GM18519 (cell line): ENCODE results near the gene TNFRSF19.
"Not testable (repeated sequence)": the region's sequence is repeated elsewhere in the genome, so short reads cannot be mapped to it uniquely, and the experiment has no call there.

Experiments
- ATAC-seq: cut with Tn5 transposase; IDR thresholded peaks from one replicate; pipeline ENCODE4 v1.9.1; 2021; ENCODE audit warnings: mild to moderate bottlenecking, moderate library complexity; ENCODE audit not compliant: unreplicated experiment, low FRiP score

Gene TNFRSF19

GRCh38 chr13:23567906-23568460 lies 2.2 kb upstream of the TNFRSF19 start:
- ATAC-seq, result no peak

DNA sequence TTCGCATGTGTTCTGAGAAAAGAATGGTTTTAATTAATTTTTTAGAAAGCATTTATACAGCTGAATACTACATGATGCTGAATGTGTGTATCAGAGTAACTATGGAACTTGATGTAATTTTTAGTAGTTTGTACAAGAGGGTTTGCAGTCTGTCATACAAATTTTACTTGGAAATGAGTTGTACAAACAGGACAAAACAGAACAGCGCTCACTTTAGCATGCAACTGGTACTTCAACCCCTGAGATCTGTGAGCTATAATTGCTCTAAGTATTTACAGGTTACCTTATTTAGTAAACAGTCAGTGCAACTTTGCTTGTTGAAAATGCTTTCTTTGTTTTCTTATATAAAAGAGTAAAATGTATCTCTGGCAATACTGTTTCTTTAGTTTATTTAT lies 706 bp downstream of the TNFRSF19 start:
- no peak for ATAC-seq

GRCh38 chr13:23571431-23571830 lies 1.2 kb downstream of the TNFRSF19 start:
- ATAC-seq, result no peak

- ATAC-seq, result no peak
Observed at GRCh38 chr13:23572836-23573235, 2.6 kb downstream of the TNFRSF19 start.

DNA sequence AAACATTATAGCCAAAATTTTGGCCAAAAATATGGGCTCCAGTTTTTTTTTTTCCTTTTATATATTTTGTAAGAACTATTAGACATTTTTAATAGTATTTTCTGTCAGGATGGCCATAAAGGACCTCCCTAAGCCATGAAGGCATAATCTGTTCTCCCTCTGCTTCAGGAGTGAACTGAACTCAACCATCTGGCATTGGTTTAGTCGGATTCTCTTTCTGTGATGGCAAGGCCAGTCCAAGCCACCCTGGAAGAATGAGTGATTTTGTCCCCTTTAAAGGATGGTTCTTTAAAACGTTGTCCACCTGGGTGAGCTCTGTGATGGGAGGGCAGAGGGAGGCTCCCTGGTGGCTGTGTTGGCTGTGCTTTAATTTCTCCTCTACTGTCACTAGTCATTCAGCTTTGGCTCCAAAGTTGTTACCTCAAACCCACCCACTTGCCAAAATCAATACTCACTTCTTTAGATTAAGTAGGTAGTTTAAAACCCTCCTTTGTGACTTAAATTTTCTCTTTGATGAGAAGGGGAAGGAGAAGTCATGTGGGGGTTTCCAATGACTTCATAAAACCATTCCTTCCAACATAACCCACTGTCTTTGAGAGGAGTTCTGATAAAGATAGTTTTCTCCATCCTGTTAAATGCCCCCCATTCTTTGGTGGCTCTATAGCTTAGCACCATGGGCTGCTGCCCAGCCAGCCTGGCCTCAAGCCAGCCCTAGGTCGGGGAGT lies 4.4 kb downstream of the TNFRSF19 start:
- no peak for ATAC-seq

- ATAC-seq, result no peak
Observed at GRCh38 chr13:23575632-23576031, 5.4 kb downstream of the TNFRSF19 start.

DNA sequence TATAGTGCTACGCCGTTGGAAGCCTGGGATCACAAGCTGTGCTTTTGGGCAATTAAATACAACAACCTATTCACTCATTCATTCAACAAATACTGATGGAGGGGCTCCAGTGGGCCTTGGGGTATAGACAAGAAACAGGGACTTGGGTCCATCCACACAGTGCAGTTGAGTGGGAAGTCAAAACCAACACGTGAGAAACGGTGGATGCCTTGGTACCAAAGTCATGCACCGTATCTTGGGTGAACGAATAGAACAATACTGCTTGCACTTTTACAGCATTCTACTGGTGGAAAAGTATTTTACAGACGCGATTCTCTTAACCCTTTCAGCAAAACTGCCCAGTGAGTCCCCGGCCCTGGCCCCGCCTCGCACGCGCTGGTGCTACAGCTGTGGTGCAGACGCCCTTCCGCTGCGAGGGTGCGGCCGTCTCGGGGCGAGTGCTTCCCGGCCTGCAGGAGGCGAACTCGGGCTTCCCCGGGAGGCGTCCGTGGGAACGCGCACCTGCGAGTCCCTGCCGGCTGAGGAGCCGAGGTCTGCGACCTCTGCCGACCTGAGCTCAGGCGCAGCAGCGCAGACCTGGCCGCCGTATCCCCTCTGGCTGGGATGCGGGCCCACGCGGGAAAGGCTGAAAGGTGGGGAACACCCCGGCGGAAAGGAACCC lies 8.3 kb downstream of the TNFRSF19 start:
- ATAC-seq, result peak; percentile 30

GRCh38 chr13:23579072-23579895 lies 9.1 kb downstream of the TNFRSF19 start:
- ATAC-seq, result peak; percentile 53

- no peak for ATAC-seq
Observed at GRCh38 chr13:23579896-23580683, 9.9 kb downstream of the TNFRSF19 start.

DNA sequence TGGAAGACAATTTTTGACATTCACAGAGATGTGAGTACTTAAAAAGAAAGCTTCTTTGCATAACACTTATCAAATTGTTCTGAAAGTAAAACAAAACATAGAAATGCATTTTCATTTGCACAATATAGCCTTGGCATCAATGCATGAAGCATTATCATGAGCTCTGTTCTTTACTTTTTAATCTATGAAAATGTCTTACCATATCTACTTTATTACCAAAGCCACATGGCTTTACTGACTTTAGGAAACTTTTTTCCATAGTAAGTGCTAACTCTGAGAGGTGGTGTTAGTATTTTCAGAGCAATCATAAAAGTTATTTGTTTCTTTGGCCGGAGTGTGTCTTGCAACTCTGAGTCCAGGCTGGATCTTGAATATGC lies 10.5 kb downstream of the TNFRSF19 start:
- ATAC-seq, result no peak

- no peak for ATAC-seq
Observed at GRCh38 chr13:23583491-23583890, 13.3 kb downstream of the TNFRSF19 start.

DNA sequence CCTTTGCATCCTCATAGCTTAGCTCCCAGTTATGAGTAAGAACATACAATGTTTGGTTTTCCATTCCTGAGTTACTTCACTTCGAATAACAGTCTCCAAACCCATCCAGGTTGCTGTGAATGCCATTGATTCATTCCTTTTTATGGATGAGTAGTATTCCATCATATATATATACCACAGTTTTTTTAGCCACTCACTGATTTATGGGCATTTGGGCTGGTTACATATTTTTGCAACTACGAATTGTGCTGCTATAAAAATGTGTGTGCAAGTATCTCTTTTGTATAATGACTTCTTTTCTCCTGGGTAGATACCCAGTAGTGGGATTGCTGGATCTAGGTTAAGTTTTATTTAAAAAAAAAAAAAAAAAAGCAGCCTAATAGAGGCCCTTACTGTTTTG lies 14.1 kb downstream of the TNFRSF19 start:
- no peak for ATAC-seq

GRCh38 chr13:23586336-23586735 lies 16.1 kb downstream of the TNFRSF19 start:
- no peak for ATAC-seq

DNA sequence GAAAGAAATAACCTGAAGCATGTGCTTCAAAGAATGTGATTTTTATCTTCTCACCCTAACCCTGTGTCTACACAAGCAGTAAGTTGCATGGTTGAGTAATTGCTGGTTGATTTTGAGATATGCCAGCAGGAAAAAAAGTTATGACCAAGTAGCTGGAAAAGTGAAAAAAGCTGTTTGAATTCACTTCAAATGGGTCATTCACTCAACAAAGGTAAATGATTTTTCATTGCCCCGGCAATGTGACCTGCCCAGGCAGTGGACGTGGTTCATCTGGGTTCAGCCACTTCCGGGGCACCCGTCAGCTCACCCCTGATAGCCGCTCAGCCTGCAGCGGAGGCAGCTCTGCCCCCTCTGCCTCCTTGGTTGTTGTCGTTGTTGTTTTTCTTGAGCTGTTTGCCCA lies 18.5 kb downstream of the TNFRSF19 start:
- ATAC-seq, result no peak

- ATAC-seq, result no peak
Observed at GRCh38 chr13:23592596-23592995, 22.4 kb downstream of the TNFRSF19 start.

- ATAC-seq, result no peak
Observed at GRCh38 chr13:23593148-23593547, 22.9 kb downstream of the TNFRSF19 start.

GRCh38 chr13:23594290-23594689 lies 24.1 kb downstream of the TNFRSF19 start:
- ATAC-seq, result not testable (repeated sequence)

GRCh38 chr13:23598369-23598768 lies 28.2 kb downstream of the TNFRSF19 start:
- no peak for ATAC-seq

DNA sequence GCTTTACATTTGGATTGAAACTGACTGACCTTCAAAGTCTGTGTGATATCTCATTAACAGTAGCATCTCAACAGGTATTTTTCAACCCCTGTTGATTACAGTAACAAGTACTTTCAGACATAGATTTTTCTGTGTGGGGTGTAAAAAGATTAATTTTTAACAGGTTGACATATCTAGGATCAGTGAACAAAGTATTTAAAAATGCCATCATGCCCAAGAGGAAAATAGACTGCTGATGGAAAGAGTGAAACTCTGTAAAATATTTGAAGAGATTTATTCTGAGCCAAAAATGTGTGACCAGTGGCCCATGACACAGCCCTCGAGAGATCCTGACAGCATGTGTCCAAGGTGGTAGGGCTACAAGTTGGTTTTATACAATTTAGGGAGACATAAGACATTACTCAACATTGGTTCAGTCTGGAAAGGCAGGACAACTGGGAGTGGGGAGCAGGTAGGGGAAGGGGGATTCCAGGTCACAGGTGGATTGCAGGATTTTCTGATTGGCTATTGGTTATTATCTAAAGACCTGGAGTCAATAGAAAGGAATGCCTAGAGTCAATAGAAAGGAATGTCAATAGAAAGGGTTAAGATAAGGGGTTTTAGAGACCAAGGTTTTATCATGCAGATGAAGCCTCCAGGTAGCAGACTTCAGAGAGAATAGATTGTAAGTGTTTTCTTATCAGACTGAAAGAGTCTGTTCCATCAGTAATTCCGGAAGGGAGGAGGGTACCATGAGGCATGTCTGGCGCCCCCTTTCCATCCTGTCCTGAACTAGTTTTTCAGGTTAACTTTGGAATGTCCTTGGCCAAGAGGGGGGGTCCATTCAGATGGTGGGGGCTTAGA lies 29.1 kb downstream of the TNFRSF19 start:
- no peak for ATAC-seq
